Mesenchymal stem cell (in vitro differentiated cells and primary cell): Measurements from ENCODE around the gene BASP1.

Source experiments
- DNase-seq: peaks from one replicate; pipeline ENCODE4 v3.0.0-alpha.2; 2013
- H2AFZ ChIP-seq: one replicate; pipeline ENCODE4 v1.6.1; 2013; ENCODE audit warnings: low read depth, mild to moderate bottlenecking, control low read depth, inconsistent platforms, low read length, moderate library complexity
- H2AK5ac ChIP-seq: 2 replicates; pipeline ENCODE4 v1.6.1; 2013; ENCODE audit warnings: low read length, moderate library complexity, mild to moderate bottlenecking, inconsistent platforms; ENCODE audit not compliant: severe bottlenecking
- H2BK120ac ChIP-seq: one replicate; pipeline ENCODE4 v1.6.1; 2013; ENCODE audit warnings: low read depth, mild to moderate bottlenecking, inconsistent platforms, low read length, moderate library complexity
- H2BK12ac ChIP-seq, 2 experiments: one replicate each; pipeline ENCODE4 v1.6.1; 2013; ENCODE audit warnings: inconsistent platforms in 2 of 2, low read length in 2 of 2, mild to moderate bottlenecking in 2 of 2, moderate library complexity in 2 of 2, control low read depth in 1 of 2
- H2BK15ac ChIP-seq: one replicate; pipeline ENCODE4 v1.6.1; 2013; ENCODE audit warnings: mild to moderate bottlenecking, low read depth, inconsistent platforms; ENCODE audit not compliant: poor library complexity, severe bottlenecking
- H2BK5ac ChIP-seq: 2 replicates; pipeline ENCODE4 v1.6.1; 2013; ENCODE audit warnings: low read depth, mild to moderate bottlenecking, low read length, control low read depth, inconsistent platforms; ENCODE audit not compliant: poor library complexity, severe bottlenecking
- H3K14ac ChIP-seq, 2 experiments: one replicate each; pipeline ENCODE4 v1.6.1; 2013; ENCODE audit warnings: inconsistent platforms in 2 of 2, low read length in 2 of 2, control low read depth in 1 of 2, mild to moderate bottlenecking in 1 of 2, moderate library complexity in 1 of 2
- H3K18ac ChIP-seq, 2 experiments: one replicate each; pipeline ENCODE4 v1.6.1; 2013; ENCODE audit warnings: inconsistent platforms in 2 of 2, low read length in 2 of 2, control low read depth in 1 of 2, low read depth in 1 of 2, mild to moderate bottlenecking in 1 of 2
- H3K23ac ChIP-seq, 2 experiments: one replicate each; pipeline ENCODE4 v1.6.1; 2013; ENCODE audit warnings: inconsistent platforms in 2 of 2, low read length in 2 of 2, mild to moderate bottlenecking in 2 of 2, moderate library complexity in 2 of 2, control low read depth in 1 of 2
- H3K27ac ChIP-seq: 2 replicates; pipeline ENCODE4 v1.5.1; 2013; ENCODE audit warnings: mild to moderate bottlenecking, moderate library complexity, low read length, control low read depth, inconsistent platforms; ENCODE audit not compliant: poor library complexity, severe bottlenecking
- H3K27me3 ChIP-seq, 2 experiments: 2 replicates each; pipeline versions ENCODE4 v1.6.1 to v1.7.0; 2013; ENCODE audit warnings: low read length in 2 of 2, mild to moderate bottlenecking in 2 of 2, moderate library complexity in 2 of 2, control low read depth in 1 of 2, inconsistent platforms in 1 of 2; ENCODE audit not compliant: control insufficient read depth in 1 of 2, insufficient read depth in 1 of 2
- H3K36me3 ChIP-seq, 2 experiments: 2 replicates each; pipeline versions ENCODE4 v1.6.1 to v1.7.0; 2013; ENCODE audit warnings: low read length in 2 of 2, control low read depth in 1 of 2, inconsistent platforms in 1 of 2, low read depth in 1 of 2, mild to moderate bottlenecking in 1 of 2; ENCODE audit not compliant: insufficient read depth in 2 of 2, control insufficient read depth in 1 of 2
- H3K4ac ChIP-seq, 2 experiments: one replicate each; pipeline ENCODE4 v1.6.1; 2013; ENCODE audit warnings: inconsistent platforms in 2 of 2, low read length in 2 of 2, mild to moderate bottlenecking in 2 of 2, moderate library complexity in 2 of 2, control low read depth in 1 of 2, low read depth in 1 of 2
- H3K4me1 ChIP-seq: 2 replicates; pipeline ENCODE4 v1.6.1; 2013; ENCODE audit warnings: low read depth, low read length, control low read depth; ENCODE audit not compliant: control insufficient read depth, insufficient read depth
- H3K4me2 ChIP-seq: 2 replicates; pipeline ENCODE4 v1.6.1; 2013; ENCODE audit warnings: low read length, mild to moderate bottlenecking, inconsistent platforms; ENCODE audit not compliant: poor library complexity, severe bottlenecking
- H3K4me3 ChIP-seq, 2 experiments: 2 replicates each; pipeline versions ENCODE4 v1.5.1 to v1.7.0; 2013; ENCODE audit warnings: low read length in 2 of 2, mild to moderate bottlenecking in 2 of 2, control low read depth in 1 of 2, low read depth in 1 of 2; ENCODE audit not compliant: insufficient read depth in 1 of 2
- H3K79me1 ChIP-seq: replicated peaks from 2 replicates; pipeline ENCODE4 v1.6.1; 2013; ENCODE audit warnings: mild to moderate bottlenecking, control low read depth, low read length, inconsistent platforms; ENCODE audit not compliant: poor library complexity, severe bottlenecking
- H3K9ac ChIP-seq: 2 replicates; pipeline ENCODE4 v1.7.0; 2013; ENCODE audit warnings: mild to moderate bottlenecking, low read length, moderate library complexity
- H3K9me3 ChIP-seq: 2 replicates; pipeline ENCODE4 v1.7.0; 2013; ENCODE audit warnings: mild to moderate bottlenecking, low read length; ENCODE audit not compliant: control insufficient read depth
- H4K8ac ChIP-seq: one replicate; pipeline ENCODE4 v1.6.1; 2013; ENCODE audit warnings: inconsistent platforms, mild to moderate bottlenecking, low read length, moderate library complexity
- H4K91ac ChIP-seq: one replicate; pipeline ENCODE4 v1.6.1; 2013; ENCODE audit warnings: mild to moderate bottlenecking, low read length, inconsistent platforms
- WGBS: methylation state at CpG from one replicate; pipeline ENCODE4 v1.1.7; 2013; ENCODE audit warnings: mixed read lengths; 5-methylcytosine and 5-hydroxymethylcytosine counted together

BASP1 gene

GRCh38 chr5:17216176-17216973 lies 1.1 kb upstream of the BASP1 start:
- 1% methylated on average over 59 of the region's 59 CpGs for WGBS
- DNase-seq, result peak; percentile 85
- Histone ChIP-seq H3K4me1 (peaks cover 6% of the 10 kb centered on the region), H3K36me3 (peaks cover 4 to 17% of the 10 kb centered on the region in 2 experiments), H2AFZ (peak overlapping the region; percentile 77), H4K91ac (peak overlapping the region; percentile 25), H3K14ac (peak overlapping the region in 1 of 2 experiments; percentile 78), H3K9ac (peak overlapping the region; percentile 79), H3K9me3 (no peaks in the 10 kb centered on the region), H3K18ac (peak overlapping the region; percentile 60 to 84), H3K4me3 (peak overlapping the region; percentile 78 to 92), H2AK5ac (no peak overlapping the region), H2BK15ac (peak overlapping the region; percentile 70), H2BK12ac (peak overlapping the region in 1 of 2 experiments; percentile 96), H2BK5ac (no peak overlapping the region), H2BK120ac (no peak overlapping the region), H4K8ac (no peak overlapping the region), H3K79me1 (peaks cover 4% of the 10 kb centered on the region), H3K27me3 (no peaks in the 10 kb centered on the region), H3K4me2 (peak overlapping the region; percentile 97), H3K23ac (peak overlapping the region in 1 of 2 experiments; percentile 40), H3K4ac (peak overlapping the region in 1 of 2 experiments; percentile 28), H3K27ac (peak overlapping the region; percentile 73)

DNA sequence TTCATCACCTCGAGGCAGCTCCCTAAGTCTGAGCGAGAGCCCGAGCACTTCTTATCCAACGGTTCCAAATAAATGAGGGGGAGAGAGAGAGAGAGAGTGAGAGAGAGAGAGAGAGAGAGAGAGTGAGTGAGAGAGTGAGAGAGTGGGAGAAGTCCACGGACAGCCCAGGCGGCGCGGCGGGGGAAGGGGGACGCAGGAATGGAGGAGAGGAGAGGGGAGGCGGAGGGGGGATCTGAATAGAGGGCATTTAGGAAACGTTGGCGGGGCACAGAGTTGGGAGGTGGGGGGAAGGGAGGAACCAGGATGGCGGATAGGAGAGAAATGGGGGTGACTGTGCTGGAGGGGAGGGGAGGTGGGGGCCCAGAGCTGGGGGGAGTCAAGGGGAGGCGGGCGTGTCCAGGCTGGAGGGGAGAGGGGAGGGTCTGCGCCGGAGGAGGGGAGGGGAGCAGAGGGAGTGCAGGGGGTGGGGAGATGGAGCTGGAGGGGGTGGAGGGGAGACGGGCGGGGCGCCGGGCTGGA lies 398 bp upstream of the BASP1 start:
- H3K27ac ChIP-seq, result peak overlapping the region; percentile 73
- no peak overlapping the region for H2AK5ac ChIP-seq
- H2BK5ac ChIP-seq, result no peak overlapping the region
- peak overlapping the region; percentile 79 for H3K9ac ChIP-seq
- peaks cover 4 to 22% of the 10 kb centered on the region in 2 experiments for H3K36me3 ChIP-seq
- H3K4me2 ChIP-seq, result peak overlapping the region; percentile 97
- peak overlapping the region in 1 of 2 experiments; percentile 78 for H3K14ac ChIP-seq
- no peak overlapping the region for H4K8ac ChIP-seq
- H3K9me3 ChIP-seq, result no peaks in the 10 kb centered on the region
- H2AFZ ChIP-seq, result peak overlapping the region; percentile 77
- H3K4ac ChIP-seq, result peak overlapping the region in 1 of 2 experiments; percentile 67
- peak overlapping the region in 1 of 2 experiments; percentile 96 for H2BK12ac ChIP-seq
- 1% methylated on average over 16 of the region's 22 CpGs for WGBS
- H3K4me1 ChIP-seq, result peaks cover 6% of the 10 kb centered on the region
- H3K23ac ChIP-seq, result no peak overlapping the region
- DNase-seq, result peak; percentile 77
- peaks cover 4% of the 10 kb centered on the region for H3K79me1 ChIP-seq
- H4K91ac ChIP-seq, result peak overlapping the region; percentile 25
- H2BK15ac ChIP-seq, result peak overlapping the region; percentile 89
- no peaks in the 10 kb centered on the region for H3K27me3 ChIP-seq
- H2BK120ac ChIP-seq, result no peak overlapping the region
- peak overlapping the region; percentile 60 to 84 for H3K18ac ChIP-seq
- peak overlapping the region; percentile 78 to 92 for H3K4me3 ChIP-seq

GRCh38 chr5:17218353-17219005 lies 1.0 kb downstream of the BASP1 start:
- peaks cover 2% of the 10 kb centered on the region for H3K79me1 ChIP-seq
- H2AK5ac ChIP-seq, result no peak overlapping the region
- DNase-seq, result peak; percentile 84
- peak overlapping the region; percentile 76 for H2BK120ac ChIP-seq
- peak overlapping the region; percentile 84 to 97 for H3K18ac ChIP-seq
- peak overlapping the region; percentile 27 to 77 for H3K4ac ChIP-seq
- peak overlapping the region; percentile 8 for H2AFZ ChIP-seq
- WGBS, result 1% methylated on average over 45 of the region's 45 CpGs
- no peak overlapping the region for H2BK12ac ChIP-seq
- peak overlapping the region; percentile 77 for H3K27ac ChIP-seq
- H2BK15ac ChIP-seq, result no peak overlapping the region
- H4K91ac ChIP-seq, result peak overlapping the region; percentile 81
- H3K4me2 ChIP-seq, result peak overlapping the region; percentile 70
- peak overlapping the region; percentile 97 for H3K9ac ChIP-seq
- H3K27me3 ChIP-seq, result no peaks in the 10 kb centered on the region
- H2BK5ac ChIP-seq, result peak overlapping the region; percentile 63
- H3K14ac ChIP-seq, result peak overlapping the region in 1 of 2 experiments; percentile 45
- H3K36me3 ChIP-seq, result peaks cover 4 to 36% of the 10 kb centered on the region in 2 experiments
- H3K4me1 ChIP-seq, result peaks cover 9% of the 10 kb centered on the region
- H3K9me3 ChIP-seq, result no peaks in the 10 kb centered on the region
- H4K8ac ChIP-seq, result peak overlapping the region; percentile 59
- H3K23ac ChIP-seq, result peak overlapping the region in 1 of 2 experiments; percentile 7
- H3K4me3 ChIP-seq, result peak overlapping the region; percentile 86 to 92
